Smooth muscle cell (in vitro differentiated cells): Measurements from ENCODE around the gene FSTL5. TPM values are rescaled to one million over a fixed set of nuclear protein-coding genes. Genes with fewer than 3 reads are reported as not detected.

Experiments used
- DNase-seq: peaks from one replicate; lab custom pipeline; 2025; ENCODE audit not compliant: unreplicated experiment; lab: John Stamatoyannopoulos, UW
- H2AFZ ChIP-seq: fragments of 200-600 bp; sonication (generic); 2 replicates; pipeline ENCODE4 v1.6.0; 2016; ENCODE audit warnings: antibody characterized with exemption, low read depth, mild to moderate bottlenecking
- H3F3A ChIP-seq: fragments of 200-600 bp; sonication (generic); 2 replicates; pipeline ENCODE4 v1.6.0; 2017; ENCODE audit warnings: antibody characterized with exemption, low read depth
- H3K27ac ChIP-seq: fragments of 200-600 bp; sonication (generic); 2 replicates; pipeline ENCODE4 v1.5.1; 2016; ENCODE audit warnings: low read depth, mild to moderate bottlenecking
- H3K27me3 ChIP-seq: fragments of 200-600 bp; sonication (generic); 2 replicates; pipeline ENCODE4 v1.6.1; 2016; ENCODE audit warnings: low read depth, mild to moderate bottlenecking
- H3K36me3 ChIP-seq: fragments of 200-600 bp; sonication (generic); 2 replicates; pipeline ENCODE4 v1.5.1; 2016; ENCODE audit warnings: low read depth
- H3K4me1 ChIP-seq: fragments of 200-600 bp; sonication (generic); 2 replicates; pipeline ENCODE4 v1.5.1; 2016; ENCODE audit warnings: low read depth
- H3K4me2 ChIP-seq: fragments of 200-600 bp; sonication (generic); 2 replicates; pipeline ENCODE4 v1.6.0; 2016; ENCODE audit warnings: mild to moderate bottlenecking
- H3K4me3 ChIP-seq: fragments of 200-600 bp; sonication (generic); 2 replicates; pipeline ENCODE4 v1.5.1; 2016; ENCODE audit warnings: mild to moderate bottlenecking
- H3K79me2 ChIP-seq: fragments of 200-600 bp; sonication (generic); 2 replicates; pipeline ENCODE4 v1.6.0; 2016; ENCODE audit warnings: low read depth, mild to moderate bottlenecking
- H3K9ac ChIP-seq: fragments of 200-600 bp; sonication (generic); 2 replicates; pipeline ENCODE4 v1.6.0; 2016; ENCODE audit warnings: low read depth
- H3K9me3 ChIP-seq: fragments of 200-600 bp; sonication (generic); replicated peaks from 2 replicates; pipeline ENCODE4 v1.5.1; 2016; ENCODE audit warnings: low read depth
- H4K20me1 ChIP-seq: fragments of 200-600 bp; sonication (generic); 2 replicates; pipeline ENCODE4 v1.6.0; 2016; ENCODE audit warnings: low read depth
- WGBS: methylation state at CpG from one replicate; pipeline ENCODE4 v1.1.7; 2016; ENCODE audit warnings: low lambda C conversion rate; 5-methylcytosine and 5-hydroxymethylcytosine counted together
- polyA plus RNA-seq: library from polyadenylated mRNA; unstranded; fragments of >200 nt; fragmentation: Nextera tagmentation; extraction: Ambion mirVana; gene quantifications from 2 replicates; pipeline ENCODE4 v1.2.1, GENCODE V29; 2016
- total RNA-seq: library from RNA; depleted of rRNA; stranded (reverse); fragments of >200 nt; gene quantifications from 2 replicates; pipeline ENCODE4 v1.2.3, GENCODE V29; 2014
- TF ChIP-seq, protein P1 (sequence below): fragments of 200-600 bp; sonication (generic); IDR thresholded peaks from 2 replicates; pipeline ENCODE4 v1.5.1; 2017; ENCODE audit warnings: borderline replicate concordance, mild to moderate bottlenecking, antibody characterized with exemption; ENCODE audit not compliant: insufficient read depth, poor library complexity, severe bottlenecking

Gene FSTL5
- total and polyA plus RNA-seq, 2 experiments from 2014 or later: 0.04 TPM; not detected in 1

DNA sequence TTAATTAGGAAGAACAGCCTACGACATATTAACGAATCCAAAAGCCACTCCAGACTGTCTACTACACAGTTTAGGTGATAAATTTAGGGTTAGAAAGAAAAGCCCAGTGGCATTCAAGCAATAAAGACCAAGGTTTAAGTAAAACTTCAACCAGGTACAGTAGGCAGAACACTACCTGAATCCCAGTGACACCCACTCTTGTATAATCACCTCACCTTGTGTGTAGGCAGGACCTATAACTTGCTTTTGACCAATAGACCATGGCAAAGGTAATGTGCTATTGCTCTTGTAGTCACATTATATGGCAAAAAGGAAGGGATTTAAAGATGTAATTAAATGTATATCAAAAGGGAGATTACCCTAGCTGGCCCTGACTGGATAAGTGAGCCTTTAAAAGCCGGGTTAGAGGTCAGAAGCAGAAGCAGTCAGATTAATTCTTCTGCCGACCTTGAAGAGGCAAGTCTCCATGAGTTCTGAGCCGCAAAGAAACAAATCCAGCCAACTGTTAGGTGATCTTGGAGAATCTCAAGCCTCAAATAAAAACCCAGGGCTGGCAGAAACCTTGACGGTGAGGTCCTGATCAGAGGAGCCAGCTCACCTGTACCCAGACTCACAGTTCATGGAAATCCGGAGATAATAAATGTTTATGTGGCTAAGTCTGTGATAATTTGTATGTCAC, 8.8 kb downstream of the FSTL5 start:
- no peaks in the 10 kb centered on the region for H3K9me3 ChIP-seq
- WGBS: 86% methylated on average over 7 of the region's 7 CpGs
- no peaks in the 10 kb centered on the region for H3K79me2 ChIP-seq
- H3F3A ChIP-seq: no peaks in the 10 kb centered on the region
- H4K20me1 ChIP-seq: no peaks in the 10 kb centered on the region
- H3K4me2 ChIP-seq: no peak overlapping the region
- H3K4me1 ChIP-seq: peaks cover 7% of the 10 kb centered on the region
- H3K36me3 ChIP-seq: no peaks in the 10 kb centered on the region
- no peak for DNase-seq
- TF ChIP-seq, protein P1, sequence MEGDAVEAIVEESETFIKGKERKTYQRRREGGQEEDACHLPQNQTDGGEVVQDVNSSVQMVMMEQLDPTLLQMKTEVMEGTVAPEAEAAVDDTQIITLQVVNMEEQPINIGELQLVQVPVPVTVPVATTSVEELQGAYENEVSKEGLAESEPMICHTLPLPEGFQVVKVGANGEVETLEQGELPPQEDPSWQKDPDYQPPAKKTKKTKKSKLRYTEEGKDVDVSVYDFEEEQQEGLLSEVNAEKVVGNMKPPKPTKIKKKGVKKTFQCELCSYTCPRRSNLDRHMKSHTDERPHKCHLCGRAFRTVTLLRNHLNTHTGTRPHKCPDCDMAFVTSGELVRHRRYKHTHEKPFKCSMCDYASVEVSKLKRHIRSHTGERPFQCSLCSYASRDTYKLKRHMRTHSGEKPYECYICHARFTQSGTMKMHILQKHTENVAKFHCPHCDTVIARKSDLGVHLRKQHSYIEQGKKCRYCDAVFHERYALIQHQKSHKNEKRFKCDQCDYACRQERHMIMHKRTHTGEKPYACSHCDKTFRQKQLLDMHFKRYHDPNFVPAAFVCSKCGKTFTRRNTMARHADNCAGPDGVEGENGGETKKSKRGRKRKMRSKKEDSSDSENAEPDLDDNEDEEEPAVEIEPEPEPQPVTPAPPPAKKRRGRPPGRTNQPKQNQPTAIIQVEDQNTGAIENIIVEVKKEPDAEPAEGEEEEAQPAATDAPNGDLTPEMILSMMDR: no peak
- no peak overlapping the region for H3K9ac ChIP-seq
- no peak overlapping the region for H3K4me3 ChIP-seq
- H3K27me3 ChIP-seq: no peaks in the 10 kb centered on the region
- H3K27ac ChIP-seq: no peak overlapping the region
- H2AFZ ChIP-seq: no peak overlapping the region

DNA sequence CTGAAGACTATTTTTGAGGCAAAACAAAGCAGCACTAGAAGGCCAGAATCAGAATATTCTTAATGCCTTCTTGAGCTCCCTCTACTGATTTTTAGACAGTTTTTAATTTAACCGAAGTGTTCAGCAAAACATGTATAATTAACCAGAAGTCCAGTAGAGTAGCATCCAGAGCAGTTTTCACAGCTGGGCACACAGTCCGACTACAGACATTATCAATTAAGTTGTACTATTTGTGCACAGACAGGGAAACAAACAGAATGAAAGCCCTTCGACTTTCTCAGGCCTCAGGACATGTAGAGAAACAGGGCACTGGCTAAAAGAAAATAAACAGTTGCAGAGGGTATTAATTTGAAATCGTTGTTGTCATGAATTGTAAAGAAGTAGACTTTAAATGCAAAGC, 11.9 kb downstream of the FSTL5 start:
- no peaks in the 10 kb centered on the region for H3K36me3 ChIP-seq
- TF ChIP-seq, protein P1: no peak
- no peaks in the 10 kb centered on the region for H3K27me3 ChIP-seq
- no peaks in the 10 kb centered on the region for H3F3A ChIP-seq
- no peak overlapping the region for H3K27ac ChIP-seq
- H3K4me1 ChIP-seq: no peaks in the 10 kb centered on the region
- no peak overlapping the region for H2AFZ ChIP-seq
- H3K9ac ChIP-seq: no peak overlapping the region
- H4K20me1 ChIP-seq: no peaks in the 10 kb centered on the region
- no peak for DNase-seq
- no peak overlapping the region for H3K4me3 ChIP-seq
- H3K9me3 ChIP-seq: no peaks in the 10 kb centered on the region
- H3K79me2 ChIP-seq: no peaks in the 10 kb centered on the region
- WGBS: 76% methylated on average over 4 of the region's 4 CpGs
- no peak overlapping the region for H3K4me2 ChIP-seq

DNA sequence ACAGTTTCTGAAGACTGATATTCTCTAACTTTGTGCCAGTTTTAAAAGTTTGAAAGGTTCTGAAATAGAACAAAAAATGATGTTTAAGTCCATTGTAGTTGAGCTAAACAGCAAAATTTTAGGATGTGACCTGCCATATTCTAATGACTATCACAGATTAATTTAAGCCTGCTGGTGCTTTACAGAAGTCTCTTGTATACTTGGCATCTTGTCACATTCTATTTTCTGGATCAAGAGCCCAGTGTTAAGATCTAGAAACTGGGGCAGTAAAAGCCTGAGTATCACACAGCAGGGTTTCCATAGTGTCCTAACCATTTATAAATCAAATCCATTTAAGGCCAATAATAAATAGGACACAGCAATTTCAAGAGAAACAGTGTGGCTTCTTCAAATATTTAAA, 12.4 kb downstream of the FSTL5 start:
- TF ChIP-seq, protein P1: no peak
- no peak overlapping the region for H3K4me2 ChIP-seq
- no peaks in the 10 kb centered on the region for H3F3A ChIP-seq
- H3K9ac ChIP-seq: no peak overlapping the region
- no peak overlapping the region for H3K27ac ChIP-seq
- no peaks in the 10 kb centered on the region for H3K36me3 ChIP-seq
- no peaks in the 10 kb centered on the region for H3K79me2 ChIP-seq
- H3K4me1 ChIP-seq: no peaks in the 10 kb centered on the region
- H4K20me1 ChIP-seq: no peaks in the 10 kb centered on the region
- no peak overlapping the region for H2AFZ ChIP-seq
- H3K4me3 ChIP-seq: no peak overlapping the region
- H3K9me3 ChIP-seq: no peaks in the 10 kb centered on the region
- no peaks in the 10 kb centered on the region for H3K27me3 ChIP-seq
- no peak for DNase-seq

DNA sequence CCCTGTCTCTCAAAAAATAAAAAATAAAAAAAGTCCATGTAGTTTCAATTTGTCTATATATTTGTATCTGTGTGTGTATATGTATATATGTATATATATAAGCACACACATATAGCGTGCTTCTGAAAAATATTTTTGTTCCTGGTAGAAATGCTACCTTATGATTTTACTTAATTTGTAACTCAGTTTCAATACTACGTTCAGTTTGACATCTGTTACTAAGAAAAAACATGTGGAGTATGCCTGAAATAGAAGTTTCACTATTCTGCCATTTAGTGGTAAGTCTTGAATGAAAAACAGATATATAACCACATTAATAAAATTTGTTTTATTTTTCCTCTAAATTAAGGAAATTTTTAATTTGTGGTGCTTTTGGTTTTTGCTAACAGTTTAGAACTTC, 14.2 kb downstream of the FSTL5 start:
- Histone ChIP-seq H3K79me2 (no peaks in the 10 kb centered on the region), H3F3A (no peaks in the 10 kb centered on the region), H2AFZ (no peak overlapping the region), H3K27me3 (no peaks in the 10 kb centered on the region), H3K4me3 (no peak overlapping the region), H3K9ac (no peak overlapping the region), H3K27ac (no peak overlapping the region), H3K4me2 (no peak overlapping the region), H3K36me3 (no peaks in the 10 kb centered on the region), H4K20me1 (no peaks in the 10 kb centered on the region), H3K4me1 (no peaks in the 10 kb centered on the region), H3K9me3 (no peaks in the 10 kb centered on the region)
- TF ChIP-seq, protein P1: no peak
- no peak for DNase-seq
- WGBS: 92% methylated on average over 2 of the region's 2 CpGs
